ENCODE data around the gene HES6.

Gene HES6

GRCh38 chr2:238254095-238254723 is 14.4 kb upstream of the HES6 start:
- no peak for DNase-seq

DNA sequence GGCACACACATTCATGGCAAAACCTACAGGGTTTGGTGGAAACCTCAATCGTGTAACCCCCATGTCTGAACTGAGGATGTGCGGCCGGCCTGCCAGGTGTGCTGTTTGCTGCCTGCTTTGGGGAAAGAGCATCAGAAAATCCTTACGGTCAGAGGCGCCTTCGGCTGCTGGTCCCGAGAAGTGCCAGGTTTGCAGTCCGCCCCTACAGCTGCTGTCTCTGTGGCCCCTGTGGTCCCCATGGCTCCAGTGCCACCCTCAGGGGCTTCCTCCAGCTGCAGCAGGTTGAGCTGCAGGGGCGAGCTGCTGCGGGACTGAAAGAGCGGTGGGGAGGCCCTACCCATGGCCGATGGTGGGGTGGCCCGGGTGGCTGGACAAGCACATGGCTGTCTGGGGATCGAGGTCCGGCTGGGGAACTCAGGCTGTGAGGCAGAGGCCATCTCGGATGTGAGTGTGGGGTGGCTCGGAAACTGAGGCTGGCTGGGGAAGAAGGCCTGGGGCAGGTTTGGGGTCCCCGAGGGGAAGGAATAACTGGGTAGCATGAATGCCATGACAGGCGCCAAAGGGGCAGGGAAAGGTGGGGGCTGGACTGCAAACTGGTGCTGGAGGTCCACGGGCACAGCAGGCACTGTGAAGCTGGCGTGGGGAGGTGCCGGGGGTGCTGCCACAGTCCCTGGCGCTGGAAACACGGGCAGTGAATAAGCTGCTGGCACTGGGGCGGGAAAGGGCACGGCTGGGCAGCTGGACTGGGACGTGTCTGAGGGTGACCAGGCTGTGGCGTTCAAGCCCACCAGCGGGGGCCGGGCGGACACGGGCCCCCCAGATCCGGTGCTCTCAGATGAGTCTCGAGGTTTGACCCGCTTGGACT is 13.2 kb upstream of the HES6 start:
- DNase-seq, result no peak

DNA sequence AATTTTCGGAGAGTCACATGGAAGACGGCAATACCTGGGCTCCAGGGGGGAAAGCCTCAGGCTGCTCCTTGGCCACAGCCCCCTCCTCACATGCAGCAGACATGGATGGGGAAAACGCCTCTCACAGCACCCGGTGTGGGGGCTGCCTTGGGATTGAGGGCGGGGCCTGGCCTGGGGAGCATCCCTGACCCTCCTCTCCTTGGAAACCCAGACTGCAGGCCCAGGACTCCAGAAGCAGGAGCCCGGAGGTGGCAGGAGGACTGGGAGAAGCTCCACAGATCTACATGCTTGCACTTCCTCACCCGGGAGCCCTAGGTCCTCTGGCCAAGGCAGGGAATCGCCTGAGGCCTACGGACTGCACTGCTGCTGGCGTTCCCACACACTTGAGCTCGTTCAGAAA is 12.1 kb upstream of the HES6 start:
- DNase-seq, result no peak

GRCh38 chr2:238251331-238251730 is 11.5 kb upstream of the HES6 start:
- no peak for DNase-seq

DNA sequence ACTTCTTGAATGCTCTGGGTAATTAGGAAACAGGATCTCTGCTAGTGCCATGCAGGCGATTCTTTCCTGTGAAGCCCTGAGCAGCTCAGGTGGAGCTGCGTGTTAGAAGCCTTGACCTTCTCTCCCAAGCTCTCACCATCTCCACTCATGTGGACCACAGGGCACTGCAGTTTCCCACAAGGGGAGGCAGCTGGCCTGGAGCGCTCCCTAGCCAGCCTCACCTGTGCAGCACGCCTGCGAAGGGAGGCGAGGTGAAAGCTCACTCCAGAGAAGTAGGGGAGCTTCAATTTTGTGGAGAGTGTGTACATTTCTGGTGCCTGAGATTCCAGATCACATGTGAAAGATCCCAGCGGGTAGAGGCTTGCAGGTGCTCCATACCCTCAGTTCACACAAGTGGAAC is 11.1 kb upstream of the HES6 start:
- DNase-seq, result no peak

DNA sequence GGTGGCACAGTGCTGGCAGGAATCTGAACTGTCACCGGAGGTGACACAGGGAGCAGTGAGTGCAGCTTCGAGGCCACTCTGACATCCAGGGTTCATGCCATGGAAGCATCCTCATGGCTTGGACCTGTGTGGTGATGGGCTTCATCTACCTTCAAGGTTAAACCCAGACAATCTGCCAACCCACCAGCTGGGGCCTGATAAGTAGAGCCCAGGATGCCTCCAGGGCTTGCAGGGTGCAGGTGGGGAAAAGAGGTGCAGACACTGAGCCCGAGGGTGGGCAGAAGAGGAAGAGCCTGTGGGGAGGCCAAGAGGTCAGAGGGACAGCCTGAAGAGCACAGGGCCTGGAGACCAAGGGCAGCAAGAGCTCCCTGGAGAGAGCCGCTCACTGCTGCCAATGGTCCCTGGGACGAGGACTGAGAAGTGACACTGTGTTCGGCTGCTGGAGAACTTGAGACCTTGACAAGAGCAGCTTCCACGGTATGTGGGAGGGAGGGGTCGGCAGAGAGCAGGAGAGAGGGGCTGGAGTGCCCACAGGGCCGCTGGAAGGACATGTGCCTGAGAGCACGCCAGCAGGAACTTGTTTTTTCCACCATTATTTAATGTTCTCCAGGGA is 8.1 kb upstream of the HES6 start:
- DNase-seq, result no peak

- no peak for DNase-seq
These were observed 7.4 kb upstream of the HES6 start for GRCh38 chr2:238247002-238247822.

- DNase-seq, result no peak
These were observed 4.3 kb upstream of the HES6 start for GRCh38 chr2:238244151-238244550.

- DNase-seq, result no peak
These were observed 3.7 kb upstream of the HES6 start for GRCh38 chr2:238243496-238244076.

- no peak for DNase-seq
These were observed 3.1 kb upstream of the HES6 start for GRCh38 chr2:238242731-238243495.

DNA sequence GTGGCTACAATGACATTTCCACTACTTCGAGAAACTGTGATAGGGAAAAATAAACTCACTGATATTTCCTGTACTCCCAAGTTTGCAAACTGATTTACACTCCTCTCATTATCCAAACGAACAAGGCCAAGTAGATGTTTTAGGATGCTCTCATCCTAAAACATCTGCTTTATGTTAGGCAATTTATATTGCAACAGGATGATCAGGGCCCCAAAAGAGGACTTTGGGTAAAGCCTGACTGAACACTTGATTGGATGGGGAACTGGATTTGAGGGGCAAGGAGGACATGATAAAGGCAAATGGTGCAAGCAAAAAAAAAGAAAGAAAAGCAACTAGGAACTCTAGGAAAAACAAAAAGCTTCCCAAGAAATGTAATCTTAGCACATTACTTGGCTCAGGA is 2.1 kb upstream of the HES6 start:
- no peak for DNase-seq

DNA sequence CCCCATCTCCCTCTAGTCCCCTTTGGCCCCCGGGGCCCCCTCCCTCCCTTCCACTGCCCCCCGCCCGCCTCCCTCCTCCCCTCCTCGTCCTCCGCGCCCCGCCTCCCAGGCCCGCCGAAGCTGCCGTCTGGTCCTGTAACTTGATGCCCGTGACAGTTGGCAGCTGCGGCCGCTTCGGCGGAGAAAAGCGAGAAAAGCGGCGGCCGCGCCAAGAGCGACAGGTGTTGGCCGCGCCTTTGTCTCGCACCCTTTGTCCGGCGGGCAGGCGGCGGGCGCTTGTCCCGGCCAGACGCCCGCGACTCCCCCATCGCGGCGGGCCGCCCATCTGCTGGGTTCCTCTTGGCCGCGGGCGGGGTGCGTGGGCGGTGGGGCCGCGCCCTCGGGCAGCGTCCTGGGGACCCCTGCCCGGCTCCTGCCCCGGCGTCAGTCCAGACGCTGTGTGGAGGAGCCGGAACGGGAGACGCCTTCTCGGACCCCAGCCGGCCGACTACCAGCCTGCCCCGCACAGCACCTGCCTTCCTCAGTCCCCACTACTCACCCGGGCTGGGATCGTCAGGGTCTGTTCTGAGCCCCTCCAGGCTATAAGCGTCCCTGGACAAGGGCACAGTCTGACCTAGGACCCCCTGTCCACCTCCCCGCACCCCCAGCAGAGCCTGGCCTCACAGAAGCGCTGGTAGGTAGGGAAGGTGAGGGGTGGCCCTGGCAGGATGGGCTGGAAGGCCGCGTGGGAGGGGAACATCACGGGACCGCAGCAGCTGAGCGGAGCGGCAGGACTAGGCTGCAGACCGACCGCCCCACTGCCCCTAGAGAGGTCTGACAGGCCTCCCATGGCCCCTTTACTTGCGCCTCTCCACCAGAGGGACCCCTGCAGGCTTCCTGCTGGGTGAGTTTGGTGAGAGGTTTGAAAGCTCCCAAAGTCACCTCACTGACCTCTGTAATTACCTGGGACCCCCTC is 1.2 kb upstream of the HES6 start:
- DNase-seq, result no peak

DNA sequence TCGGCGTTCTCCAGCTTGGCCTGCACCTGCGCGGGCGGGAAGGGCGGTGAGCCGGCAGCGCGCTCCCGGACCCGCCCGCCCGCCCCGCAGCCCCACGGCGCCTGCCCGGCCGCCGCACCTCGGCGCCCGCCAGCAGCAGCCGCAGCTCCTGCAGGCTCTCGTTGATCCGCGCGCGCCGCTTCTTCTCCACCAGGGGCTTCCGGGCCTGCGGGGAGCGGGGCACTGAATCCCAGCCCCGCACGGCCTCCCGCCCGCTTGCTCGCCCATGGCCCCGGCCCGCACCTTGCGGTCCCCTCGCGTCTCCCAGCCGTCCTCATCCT is 335 bp downstream of the HES6 start:
- no peak for DNase-seq

GRCh38 chr2:238238766-238239542 is 884 bp downstream of the HES6 start:
- DNase-seq, result no peak

DNA sequence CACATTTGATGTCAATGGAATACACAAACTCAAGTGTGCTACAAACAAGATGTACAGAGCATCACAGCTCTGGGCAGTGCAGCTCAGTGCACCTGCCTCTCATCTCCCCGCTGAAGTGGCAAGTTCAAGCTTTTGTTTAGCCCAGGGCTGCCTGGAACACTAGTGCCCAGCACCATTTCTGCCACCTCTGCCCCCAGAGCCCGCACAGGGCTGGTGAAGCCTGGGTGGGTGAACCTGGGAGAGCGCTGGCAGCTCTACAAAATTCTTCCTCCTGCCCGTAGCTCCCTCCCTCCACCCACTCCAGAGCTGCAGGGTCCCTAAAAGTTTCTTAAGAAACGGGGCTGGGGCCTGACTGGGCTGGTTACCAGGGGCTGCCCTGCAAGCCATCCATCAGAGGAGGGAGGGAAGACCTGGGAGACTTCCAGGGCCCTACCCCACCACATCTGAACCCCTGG is 1.5 kb downstream of the HES6 start:
- DNase-seq, result no peak

GRCh38 chr2:238237431-238238135 is 2.3 kb downstream of the HES6 start:
- DNase-seq, result no peak

DNA sequence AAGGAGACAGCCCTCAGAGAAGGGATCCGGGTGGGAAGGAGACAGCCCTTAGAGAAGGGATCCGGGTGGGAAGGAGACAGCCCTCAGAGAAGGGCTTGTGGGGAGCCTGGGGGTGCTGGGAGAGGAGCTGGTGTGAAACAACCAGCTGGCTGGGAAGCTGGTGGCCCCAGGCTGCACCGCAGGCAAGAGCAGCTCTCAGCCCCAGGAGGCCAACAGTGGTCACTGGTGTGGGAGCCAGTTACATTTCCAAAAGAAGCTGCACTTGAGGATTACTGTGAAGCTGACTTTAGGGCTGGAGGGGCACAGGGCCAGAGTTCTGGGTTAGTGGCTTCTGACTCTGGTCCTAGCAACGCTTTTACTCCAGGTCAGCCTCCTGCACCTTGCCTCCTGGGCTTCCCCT is 3.3 kb downstream of the HES6 start:
- no peak for DNase-seq

- no peak for DNase-seq
These were observed 4.0 kb downstream of the HES6 start for GRCh38 chr2:238235856-238236255.

- peak; percentile 16 for DNase-seq
These were observed 4.5 kb downstream of the HES6 start for GRCh38 chr2:238235331-238235732.
